Measurements from ENCODE around the gene B3GALNT1.

Gene B3GALNT1, protein sequence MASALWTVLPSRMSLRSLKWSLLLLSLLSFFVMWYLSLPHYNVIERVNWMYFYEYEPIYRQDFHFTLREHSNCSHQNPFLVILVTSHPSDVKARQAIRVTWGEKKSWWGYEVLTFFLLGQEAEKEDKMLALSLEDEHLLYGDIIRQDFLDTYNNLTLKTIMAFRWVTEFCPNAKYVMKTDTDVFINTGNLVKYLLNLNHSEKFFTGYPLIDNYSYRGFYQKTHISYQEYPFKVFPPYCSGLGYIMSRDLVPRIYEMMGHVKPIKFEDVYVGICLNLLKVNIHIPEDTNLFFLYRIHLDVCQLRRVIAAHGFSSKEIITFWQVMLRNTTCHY

DNA sequence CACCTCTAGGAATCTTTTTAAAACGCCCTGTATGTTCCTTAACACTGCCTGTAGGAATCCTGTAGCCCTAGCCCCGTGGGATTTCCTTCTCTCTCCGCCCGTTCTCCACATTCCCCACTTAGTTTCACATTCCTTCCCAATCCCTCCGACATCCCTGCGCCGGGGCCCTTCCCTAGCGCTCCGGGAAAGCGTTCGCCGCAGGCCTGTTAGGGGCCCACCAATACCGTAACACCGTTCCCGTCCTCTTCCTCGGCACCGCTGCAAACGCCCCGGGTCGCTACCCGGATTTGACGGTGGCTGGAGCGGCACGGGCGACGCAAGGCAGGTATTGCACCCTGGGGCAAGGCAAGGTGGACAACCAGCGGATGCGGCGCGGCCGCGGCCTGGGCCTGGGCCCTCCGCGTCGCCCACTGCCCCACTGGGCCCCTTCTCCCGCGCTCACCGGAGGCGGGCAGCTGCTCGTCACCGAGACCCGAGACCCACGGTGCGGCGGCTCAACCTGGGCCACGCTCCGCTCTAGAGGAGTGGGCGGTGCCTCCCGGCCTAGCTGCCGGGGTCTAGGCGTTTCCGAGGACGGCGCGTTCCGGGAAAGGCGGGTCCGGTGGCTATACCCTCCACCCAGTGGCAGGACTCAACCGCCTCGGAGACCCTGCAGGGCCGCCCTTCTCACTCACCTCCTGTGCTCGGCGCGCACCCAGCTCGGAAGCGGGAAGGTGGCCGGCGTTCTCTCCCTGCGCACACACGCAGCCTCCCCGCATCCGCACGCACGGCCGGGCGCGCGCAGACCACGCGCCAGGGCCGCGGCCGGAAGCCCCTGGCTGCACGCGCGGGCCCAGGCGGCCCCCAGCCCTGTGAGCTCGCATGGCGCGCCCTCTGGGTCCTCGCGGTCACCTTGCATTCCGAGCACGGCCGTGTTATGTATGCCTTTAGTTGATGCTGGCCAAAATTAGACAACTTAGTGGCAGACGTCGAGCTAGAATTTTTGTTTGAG, at the start of gene B3GALNT1:
B3GALNT1 (minus strand) TSS at position 789 of the 991 bp plus-strand sequence. CDS start 18,595 bp downstream, outside the sequence.
- DNase-seq (ENCODE audit: low read depth), result peak; percentile 32

DNA sequence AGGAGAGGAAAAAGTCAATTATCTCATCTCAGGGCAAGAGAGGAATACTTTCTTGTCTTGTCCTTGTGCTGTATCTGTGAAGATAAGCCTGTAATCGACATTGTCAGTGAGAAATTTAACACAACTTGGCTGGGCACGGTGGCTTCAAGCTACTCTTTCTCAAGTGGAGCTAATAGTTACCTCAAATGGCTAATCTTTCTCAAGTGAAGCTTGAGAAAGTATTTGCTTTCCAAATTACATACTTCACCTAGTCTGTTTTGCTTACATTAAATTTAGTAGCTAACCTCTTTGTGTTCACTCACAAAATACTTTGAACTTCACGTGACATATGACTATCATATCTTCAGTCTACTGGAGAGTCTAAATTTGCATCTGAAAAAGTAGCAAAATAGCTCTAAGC, 48.3 kb upstream of the B3GALNT1 start:
- DNase-seq (ENCODE audit: low read depth), result no peak

DNA sequence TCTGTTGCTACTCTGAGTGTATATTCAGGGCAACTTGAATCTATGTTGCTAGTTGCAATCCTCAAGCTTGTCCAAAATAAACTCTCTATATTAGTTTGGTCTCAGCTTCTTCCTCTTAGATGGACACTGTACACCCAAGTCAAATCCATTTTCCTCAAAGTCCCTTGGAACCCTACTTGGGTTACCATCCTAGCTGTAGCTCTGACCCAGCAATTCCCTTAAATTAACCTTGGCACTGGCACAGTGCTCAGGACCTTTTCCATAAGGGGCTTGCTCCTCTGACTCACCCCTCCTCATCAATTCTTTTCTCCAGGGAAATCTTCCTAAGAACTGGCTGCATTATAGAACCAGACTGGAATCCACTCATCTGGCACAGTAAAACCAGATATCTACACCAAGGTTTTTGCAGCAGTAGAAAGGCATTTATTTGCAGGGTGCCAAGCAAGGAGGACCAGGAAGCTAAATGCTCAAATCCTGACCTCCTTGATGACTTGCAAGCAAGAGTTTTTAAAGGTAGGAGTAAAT, 44.9 kb upstream of the B3GALNT1 start:
- DNase-seq (ENCODE audit: low read depth), result no peak

DNA sequence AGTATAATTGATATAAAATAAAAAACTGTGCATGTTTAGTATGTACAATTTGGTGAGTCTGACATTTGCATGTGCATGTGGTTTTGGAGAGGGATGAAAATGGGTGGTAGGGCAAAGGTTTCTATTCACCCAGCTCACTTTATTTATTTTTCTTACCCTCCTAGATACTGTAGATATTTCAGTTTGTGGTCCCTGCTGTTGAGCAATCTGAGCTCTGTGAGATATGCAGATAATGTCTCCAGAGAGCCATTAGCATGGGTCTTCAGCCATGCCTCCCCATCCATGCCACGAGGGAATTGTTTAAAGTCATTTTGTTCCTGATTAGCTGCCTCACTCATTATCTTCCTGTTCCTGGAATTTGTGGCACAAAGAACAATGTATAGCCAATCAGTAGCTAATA, 44.4 kb upstream of the B3GALNT1 start:
- DNase-seq (ENCODE audit: low read depth), result no peak

DNA sequence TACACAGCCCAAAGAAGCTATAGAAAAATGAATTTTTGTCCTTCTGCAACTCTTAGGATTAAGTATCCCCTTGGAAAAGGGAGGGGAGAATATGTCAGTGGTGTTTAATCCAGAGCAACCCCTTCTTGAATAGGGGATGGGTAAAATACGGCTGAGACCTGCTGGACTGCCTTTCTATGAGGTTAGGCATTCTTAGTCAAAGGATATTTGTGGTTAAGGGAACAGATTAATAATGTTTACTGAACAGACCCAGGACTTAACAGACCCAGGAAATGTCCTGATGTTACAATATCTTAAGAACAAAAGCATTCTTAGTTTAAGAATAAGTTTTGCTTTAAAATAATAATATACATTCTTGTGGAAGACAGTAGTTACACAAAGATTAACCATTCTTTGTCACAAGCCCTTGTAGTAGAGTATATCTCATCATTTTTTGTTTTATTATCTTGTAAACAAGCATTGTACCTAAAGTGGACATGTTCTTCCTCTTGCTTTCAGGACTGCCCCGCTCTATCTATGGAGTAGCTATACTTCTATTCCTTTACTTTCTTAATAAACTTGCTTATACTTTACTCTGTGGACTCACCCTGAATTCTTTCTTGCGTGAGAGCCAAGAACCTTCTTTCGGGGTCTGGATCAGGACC, 43.8 kb upstream of the B3GALNT1 start:
- DNase-seq (ENCODE audit: low read depth), result no peak

DNA sequence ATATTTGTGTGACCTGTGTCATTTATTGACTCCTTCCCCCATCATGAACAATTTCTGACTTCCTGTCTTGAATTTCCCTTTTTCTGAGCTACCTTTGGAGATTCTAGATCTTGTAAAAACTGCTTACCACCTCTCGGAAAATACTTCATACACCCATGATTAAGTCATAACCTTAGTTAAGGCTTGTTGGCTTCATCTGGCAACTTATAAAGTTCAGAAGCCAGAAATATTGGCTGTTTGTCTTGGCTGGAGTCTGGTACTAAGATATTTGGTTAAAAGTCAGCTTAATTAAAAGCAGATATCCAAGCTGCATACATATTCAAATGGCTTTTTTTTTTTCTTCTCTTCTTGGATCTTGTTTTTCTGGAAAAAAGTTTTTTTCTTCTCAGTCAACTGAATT, 37.3 kb upstream of the B3GALNT1 start:
- no peak for DNase-seq (ENCODE audit: low read depth)

DNA sequence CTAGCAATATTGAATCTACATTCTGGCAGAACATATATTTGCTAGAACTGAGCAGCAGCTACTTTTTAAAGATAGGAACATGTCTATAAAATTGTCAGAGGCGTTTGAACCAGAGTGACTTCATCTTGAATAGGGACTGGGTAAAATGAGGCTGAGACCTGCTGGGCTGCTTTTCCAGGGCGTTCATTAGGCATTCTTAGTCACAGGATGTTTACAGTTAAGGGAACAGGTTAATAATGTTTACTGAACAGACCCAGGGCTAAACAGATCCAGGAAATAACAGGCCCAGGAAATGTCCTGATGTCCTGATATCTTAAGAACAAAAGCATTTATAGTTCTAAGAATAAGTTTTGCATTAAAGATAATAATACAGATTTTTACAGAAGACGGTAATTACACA, 34.5 kb upstream of the B3GALNT1 start:
- DNase-seq (ENCODE audit: low read depth), result no peak

DNA sequence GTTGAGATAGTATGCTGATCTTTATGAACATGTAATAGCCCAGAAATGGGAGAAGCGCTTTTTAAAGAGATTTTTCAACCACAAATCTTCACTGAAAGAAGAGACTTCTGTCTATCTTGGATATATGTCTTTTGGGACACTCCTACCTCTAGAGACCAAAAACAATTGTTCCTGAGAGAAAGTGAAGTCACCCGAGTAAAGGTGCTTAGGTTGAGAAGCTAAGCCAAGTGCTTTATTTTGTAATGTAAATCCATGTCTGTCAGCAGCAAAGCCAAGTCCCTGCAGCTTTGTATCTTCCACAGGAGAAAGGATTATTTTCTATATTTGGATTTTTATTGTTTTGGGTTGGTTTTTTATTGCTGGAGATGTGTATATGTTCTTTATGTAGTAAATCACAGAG, 32.1 kb upstream of the B3GALNT1 start:
- no peak for DNase-seq (ENCODE audit: low read depth)

DNA sequence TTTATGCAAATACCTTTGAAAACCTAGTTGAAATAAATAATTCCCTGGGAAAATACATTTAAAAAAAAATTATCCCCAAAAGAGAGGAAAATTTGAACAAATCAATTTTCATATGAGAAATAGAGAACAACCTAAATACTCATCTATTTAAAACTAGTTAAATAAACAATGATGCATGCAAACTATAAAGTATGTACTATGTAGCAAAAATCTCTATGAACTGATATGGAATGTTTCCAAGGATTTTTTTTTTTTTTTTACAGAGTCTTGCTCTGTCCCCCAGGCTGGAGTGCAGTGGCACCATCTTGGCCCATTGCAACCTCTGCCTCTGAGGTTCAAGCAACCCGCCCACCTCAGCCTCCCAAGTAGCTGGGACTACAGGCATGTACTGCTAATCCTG, 27.2 kb upstream of the B3GALNT1 start:
- DNase-seq (ENCODE audit: low read depth), result no peak

DNA sequence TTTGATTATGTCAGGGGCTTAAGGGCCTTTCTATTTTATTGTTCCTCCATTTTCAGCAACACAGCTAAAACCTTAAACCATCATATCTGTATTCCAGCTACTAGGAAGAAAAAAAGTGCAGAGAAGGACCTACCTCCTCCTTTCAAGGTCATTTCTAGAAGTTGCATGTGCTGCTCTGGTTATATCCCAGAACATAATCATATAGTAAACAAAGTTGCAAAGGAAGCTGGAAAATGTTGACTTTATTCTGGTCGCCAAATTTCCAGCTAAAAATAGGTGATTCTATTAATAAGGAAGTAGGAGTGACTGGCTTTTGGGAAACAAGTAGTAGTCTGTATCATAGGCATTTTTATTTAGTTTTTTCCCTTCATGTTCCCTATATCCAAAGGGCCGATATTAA, 21.3 kb upstream of the B3GALNT1 start:
- no peak for DNase-seq (ENCODE audit: low read depth)

DNA sequence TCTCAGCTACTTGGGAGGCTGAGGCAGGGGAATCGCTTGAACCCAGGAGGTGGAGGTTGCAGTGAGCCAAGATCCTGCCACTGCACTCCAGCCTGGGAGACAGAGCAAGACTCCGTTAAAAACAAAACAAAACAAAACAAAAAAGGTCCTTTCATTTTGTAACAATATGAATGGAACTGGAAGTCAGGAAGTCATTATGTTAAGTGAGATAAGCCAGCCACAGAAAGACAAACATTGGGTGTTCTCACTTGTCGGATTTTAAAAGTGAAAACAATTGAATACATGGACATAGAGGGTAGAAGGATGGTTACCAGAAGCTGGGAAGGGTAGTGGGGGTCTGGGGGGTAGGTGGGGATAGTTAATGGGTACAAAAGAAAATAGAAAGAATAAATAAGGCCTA, 12.5 kb upstream of the B3GALNT1 start:
- DNase-seq (ENCODE audit: low read depth), result no peak

DNA sequence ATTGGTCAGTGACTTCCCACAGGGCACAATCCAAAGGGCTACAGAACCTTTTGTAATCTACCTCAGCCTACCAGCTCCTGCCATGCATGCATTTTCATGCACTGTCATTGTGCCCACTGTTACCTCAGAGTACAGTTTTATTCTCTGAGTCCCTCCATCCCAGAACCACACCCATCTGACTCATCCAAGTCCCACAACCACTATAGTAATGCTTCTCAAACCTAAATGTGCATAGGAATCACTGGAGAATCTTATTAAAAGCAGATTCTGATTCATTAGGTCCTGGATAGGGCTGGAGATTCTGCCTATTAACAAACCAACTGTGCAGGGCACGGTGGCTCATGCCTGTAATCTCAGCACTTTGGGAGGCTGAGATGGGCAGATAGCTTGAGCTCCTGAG, 3.7 kb upstream of the B3GALNT1 start:
- peak; percentile 69 for DNase-seq (ENCODE audit: low read depth)

DNA sequence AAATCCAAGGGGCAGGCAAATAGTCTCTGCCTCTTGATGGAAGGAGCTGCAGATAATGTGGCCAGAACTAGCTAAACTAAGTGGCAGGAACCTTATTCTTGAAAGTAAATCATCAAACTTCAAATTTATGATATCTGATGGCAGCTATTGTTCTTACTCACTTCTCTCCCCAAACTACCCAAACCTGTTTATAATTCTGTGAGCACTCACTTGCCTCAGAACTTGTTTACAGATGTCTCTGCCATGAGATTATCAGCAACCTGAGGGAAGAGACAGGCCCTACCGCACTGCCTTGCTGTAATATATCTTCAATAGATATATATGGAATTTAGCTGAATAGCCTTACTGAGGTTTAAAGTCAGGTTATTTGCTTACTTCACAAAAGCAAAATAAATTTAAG, 2.2 kb upstream of the B3GALNT1 start:
- no peak for DNase-seq (ENCODE audit: low read depth)

DNA sequence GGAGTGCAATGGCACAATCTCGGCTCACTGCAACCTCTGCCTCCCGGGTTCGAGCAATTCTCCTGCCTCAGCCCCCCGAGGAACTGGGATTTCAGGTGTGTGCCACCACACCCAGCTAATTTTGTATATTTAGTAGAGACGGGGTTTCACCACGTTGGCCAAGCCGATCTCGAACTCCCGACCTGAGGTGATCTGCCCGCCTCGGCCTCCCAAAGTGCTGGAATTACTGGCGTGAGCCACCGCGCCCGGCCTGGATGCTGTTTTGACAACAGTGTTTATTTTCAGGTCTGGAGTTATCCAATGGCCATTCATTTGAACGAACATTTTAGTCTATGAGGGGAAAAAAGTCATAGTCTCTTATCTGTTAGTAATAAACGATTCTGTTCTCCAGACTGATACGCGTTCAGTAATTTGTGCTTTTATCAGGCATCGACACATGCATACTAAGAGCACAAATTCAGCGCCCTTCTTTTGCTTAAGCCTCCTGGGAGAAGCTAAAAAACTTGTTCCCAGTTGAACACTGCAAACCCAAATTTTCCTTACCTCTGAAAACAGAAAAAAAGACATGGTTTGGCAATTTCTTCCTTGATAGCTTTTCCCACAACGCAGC, 1.3 kb downstream of the B3GALNT1 start:
- no peak for DNase-seq (ENCODE audit: low read depth)

DNA sequence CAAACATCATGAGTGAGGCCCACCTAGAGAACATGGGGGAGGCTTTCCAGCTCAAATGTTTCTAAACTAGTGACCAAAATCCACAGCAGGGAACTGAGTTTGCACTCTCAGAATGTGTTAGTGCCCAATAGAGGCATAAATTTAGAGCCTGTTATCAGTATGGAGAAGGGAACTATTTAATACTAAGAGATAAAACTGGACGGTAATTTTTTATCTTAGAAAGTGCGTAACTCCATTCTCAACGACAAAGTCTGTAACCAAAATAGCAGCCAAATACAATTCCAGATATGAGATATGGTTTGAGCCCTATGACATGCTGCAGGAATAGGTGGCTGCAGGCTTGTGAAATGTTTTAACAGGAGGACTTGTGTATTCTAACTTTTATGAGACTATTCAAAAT, 3.5 kb downstream of the B3GALNT1 start:
- DNase-seq (ENCODE audit: low read depth), result no peak

DNA sequence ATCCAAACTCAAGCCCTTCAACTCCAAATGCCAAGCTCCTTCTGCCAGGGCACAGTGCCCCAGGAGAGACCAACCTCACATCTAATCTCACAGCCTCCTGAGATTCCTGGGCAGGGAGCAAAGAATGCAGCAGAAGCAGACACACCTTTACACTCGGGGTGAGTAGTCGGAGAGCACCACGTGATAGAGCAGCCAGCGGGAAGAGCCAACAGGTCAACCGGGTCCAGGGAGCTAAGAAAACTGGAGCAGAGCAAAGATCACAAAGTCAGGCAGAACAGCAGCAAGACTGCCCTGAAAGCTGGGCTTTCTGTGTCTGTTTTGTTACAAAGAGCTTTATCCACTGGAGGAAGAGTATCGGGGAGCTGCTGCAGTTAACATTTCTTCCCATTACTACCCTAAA, 4.2 kb downstream of the B3GALNT1 start:
- DNase-seq (ENCODE audit: low read depth), result no peak

DNA sequence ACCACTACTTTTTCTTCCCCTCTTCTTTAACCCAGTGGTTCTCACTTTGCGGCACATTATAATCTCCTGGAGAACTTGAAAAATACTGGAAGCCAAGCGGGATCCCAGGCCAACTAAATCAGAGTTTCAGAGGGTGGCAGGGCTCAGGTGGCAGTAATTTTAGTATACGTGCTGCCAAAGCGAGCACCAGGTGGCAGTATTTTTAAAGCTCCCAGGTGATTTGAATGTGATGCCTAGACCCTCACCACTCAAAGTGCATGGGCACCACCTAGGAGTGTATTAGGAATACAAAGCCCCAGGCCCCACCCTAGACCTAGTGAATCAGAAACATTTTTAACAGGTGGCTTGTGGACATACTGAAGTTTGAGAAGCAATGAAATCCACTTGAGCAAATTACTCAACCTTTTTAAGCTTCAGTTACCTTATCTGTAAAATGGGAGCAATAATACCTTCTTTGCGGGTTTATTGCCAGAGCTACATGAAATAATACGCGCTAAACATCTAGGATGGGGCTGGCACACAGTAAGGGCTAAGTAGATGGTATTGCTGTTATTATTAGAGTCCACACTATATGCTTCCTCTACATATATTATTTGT, 8.3 kb downstream of the B3GALNT1 start:
- DNase-seq (ENCODE audit: low read depth), result no peak

DNA sequence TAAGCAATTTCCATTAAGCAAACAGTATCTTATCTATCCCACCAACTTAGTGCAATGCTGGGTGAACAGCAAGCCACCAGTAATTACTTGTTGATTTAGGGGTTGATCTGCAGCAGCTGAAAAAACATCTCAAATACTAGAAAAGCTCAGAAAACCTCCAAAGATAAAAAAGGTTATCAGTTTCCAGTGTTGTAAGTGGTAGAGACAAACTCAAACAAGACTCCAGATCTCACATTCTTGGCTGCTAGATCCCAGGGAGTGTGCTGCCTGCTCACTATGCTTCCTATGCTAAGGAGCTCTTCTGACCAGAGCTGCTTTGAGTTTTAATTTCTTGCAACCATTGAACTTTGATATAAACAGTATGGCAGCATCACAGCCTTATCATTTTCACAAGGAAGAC, 11.3 kb downstream of the B3GALNT1 start:
- no peak for DNase-seq (ENCODE audit: low read depth)

DNA sequence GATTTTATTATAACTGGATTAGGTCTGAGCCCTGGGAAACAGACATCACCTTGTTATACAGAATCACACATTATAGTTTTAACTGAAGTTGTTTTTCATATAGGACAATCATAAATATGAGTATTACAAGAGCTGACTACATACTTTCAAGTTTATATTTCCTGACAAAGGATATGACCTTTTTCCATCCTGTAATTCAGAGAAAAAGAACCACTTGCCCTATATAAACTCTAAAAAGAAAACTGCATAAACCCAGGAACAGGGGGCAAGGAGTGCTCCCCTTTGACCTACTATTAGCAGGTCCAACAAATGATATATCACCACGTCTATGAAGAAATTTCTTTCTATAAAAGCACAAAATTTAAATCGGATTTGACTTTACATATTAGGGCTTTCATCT, 20.9 kb downstream of the B3GALNT1 start:
- DNase-seq (ENCODE audit: low read depth), result no peak

DNA sequence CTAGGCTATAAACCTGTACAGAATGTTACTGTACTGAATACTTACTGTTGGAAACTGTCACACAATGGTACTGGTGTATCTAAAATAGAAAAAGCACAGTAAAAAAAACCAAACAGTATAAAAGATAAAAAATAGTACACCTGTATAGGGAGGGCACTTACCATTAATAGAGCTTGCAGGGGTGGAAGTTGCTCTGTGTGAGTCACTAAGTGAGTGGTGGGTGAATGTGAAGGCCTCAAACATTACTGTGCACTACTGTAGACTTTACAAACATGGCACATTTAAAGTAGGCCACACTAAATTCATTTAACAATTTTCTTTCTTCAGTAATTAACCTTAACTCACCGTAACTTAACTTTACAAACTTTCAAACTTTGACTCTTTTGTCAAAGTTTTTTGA, 22.0 kb downstream of the B3GALNT1 start:
- DNase-seq (ENCODE audit: low read depth), result no peak

DNA sequence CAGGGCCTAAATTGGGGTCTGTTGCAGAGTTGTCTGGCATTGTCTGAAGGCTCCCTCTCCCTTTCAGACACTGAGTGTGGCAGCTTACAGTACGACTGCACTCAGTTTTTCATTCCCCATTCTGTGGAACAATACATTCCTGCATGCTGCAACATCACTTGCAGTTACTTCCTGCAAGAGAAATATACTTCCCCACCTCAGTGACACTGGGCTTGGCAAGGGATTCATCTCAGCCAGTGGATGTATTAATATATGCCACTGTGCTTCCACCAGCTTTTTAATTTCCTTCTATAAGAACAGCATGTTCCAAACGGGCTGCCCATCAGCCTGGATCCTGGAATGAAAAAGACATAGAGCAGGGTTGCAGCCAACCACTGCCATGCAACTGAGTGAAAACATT, 23.1 kb downstream of the B3GALNT1 start:
- no peak for DNase-seq (ENCODE audit: low read depth)

DNA sequence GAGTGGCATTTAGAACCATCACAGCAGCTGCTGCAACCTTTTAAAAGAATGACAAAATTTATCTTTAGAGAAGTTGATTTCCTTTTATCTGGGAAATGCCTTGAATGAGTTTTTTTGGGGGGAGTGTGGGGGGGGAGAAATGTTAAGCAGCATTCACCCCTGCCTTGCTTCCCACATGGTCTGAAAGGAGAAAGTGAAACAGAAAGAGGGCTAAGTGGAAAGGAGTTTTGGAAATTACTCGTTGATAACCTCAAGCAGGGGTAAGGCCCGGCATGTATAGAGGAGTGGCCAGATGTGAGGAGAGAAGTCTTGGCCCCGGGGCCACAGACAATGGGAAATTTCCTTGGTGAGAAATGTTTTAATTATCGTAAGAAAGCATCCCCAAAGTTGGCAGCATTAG, 23.5 kb downstream of the B3GALNT1 start:
- DNase-seq (ENCODE audit: low read depth), result no peak
